Vagina (tissue), 2 donors: ENCODE measurements around the gene CHN2.

ENCODE experiments used
- CTCF ChIP-seq, 3 experiments: fragments of 450-650 bp in 2 of 3; fragments of 200-600 bp in 1 of 3; sonication (generic) in 1 of 3; IDR thresholded peaks; one replicate each; pipeline ENCODE4 v1.5.1; 2017 to 2019; ENCODE audit warnings: antibody characterized with exemption in 3 of 3, mild to moderate bottlenecking in 2 of 3, moderate library complexity in 2 of 3
- POLR2A ChIP-seq, 2 donors: fragments of 450-650 bp; IDR thresholded peaks; one replicate each; pipeline ENCODE4 v1.6.1; 2017; ENCODE audit warnings: antibody characterized with exemption in 2 of 2, mild to moderate bottlenecking in 2 of 2, moderate library complexity in 2 of 2

GRCh38 chr7:29319719-29320521 is 125.3 kb downstream of the CHN2 start:
- TF ChIP-seq CTCF (IDR thresholded peaks at IDR 0.05) = no peak
- TF ChIP-seq POLR2A (IDR thresholded peaks at IDR 0.05) = no peak
